Testis (tissue), 3 donors: ENCODE data around the gene ZNF532. TPM values are rescaled to one million over a fixed set of nuclear protein-coding genes. Genes with fewer than 3 reads are reported as not detected.
A peak's percentile ranks its signal among the peaks of the same experiment; 100 is the strongest.

Experiments
- DNase-seq: peaks from one replicate; pipeline ENCODE4 v3.0.0-alpha.2; 2019
- H3K27ac ChIP-seq, 2 donors: fragments of 200-600 bp; sonication (generic); one replicate each; pipeline ENCODE4 v1.5.1; 2019
- H3K27me3 ChIP-seq: fragments of 200-600 bp; sonication (generic); one replicate; pipeline ENCODE4 v1.5.1; 2019
- H3K36me3 ChIP-seq: fragments of 200-600 bp; sonication (generic); one replicate; pipeline ENCODE4 v1.5.1; 2017; ENCODE audit warnings: low read depth; ENCODE audit errors: missing control alignments
- H3K4me1 ChIP-seq: fragments of 200-600 bp; sonication (generic); one replicate; pipeline ENCODE4 v1.5.1; 2019
- H3K4me3 ChIP-seq, 2 donors: fragments of 200-600 bp; sonication (generic); one replicate each; pipeline ENCODE4 v1.5.1; 2017 to 2019
- H3K9me3 ChIP-seq: fragments of 200-600 bp; sonication (generic); one replicate; pipeline ENCODE4 v1.5.1; 2017
- CTCF ChIP-seq, 3 experiments: fragments of 450-650 bp in 2 of 3; fragments of 200-600 bp in 1 of 3; sonication (generic) in 1 of 3; IDR thresholded peaks; one replicate each; pipeline ENCODE4 v1.5.1; 2016 to 2019; ENCODE audit warnings: antibody characterized with exemption in 3 of 3, mild to moderate bottlenecking in 2 of 3, moderate library complexity in 1 of 3
- POLR2A ChIP-seq: fragments of 450-650 bp; IDR thresholded peaks from one replicate; pipeline ENCODE4 v1.6.1; 2017; ENCODE audit warnings: antibody characterized with exemption, mild to moderate bottlenecking, moderate library complexity
- WGBS, 2 donors: methylation state at CpG; one replicate each; pipeline ENCODE4 v1.1.5; 2018; 5-methylcytosine and 5-hydroxymethylcytosine counted together
- intact Hi-C: fragments of 100-400 bp; cut with DNase I; formaldehyde crosslinking; loops from one replicate; pipeline ENCODE4 v1.15.1; 2023; ENCODE audit warnings: low total_unique reads
- polyA plus RNA-seq: library from polyadenylated mRNA; stranded (reverse); fragments of 350-450 nt; fragmentation: Illumina TruSeq; extraction: RNeasy Lipid Tissue Mini Kit (QIAGEN cat#74804); gene quantifications from one replicate; pipeline ENCODE4 v1.2.3, GENCODE V29; 2014; ENCODE audit warnings: low read depth, low replicate concordance; ENCODE audit not compliant: insufficient read depth
- total RNA-seq, 2 donors: library from RNA; depleted of rRNA; stranded (reverse); fragments of >200 nt; gene quantifications; one replicate each; pipeline ENCODE4 v1.2.3, GENCODE V29; 2016

ZNF532 gene
- total and polyA plus RNA-seq, 3 donors from 2014 or later = 64.0 to 131 (median 122) TPM

GRCh38 chr18:58847383-58848071 is 17.1 kb upstream of the ZNF532 start:
- Histone ChIP-seq H3K4me1 (peaks cover 14% of the 10 kb centered on the region), H3K27me3 (no peaks in the 10 kb centered on the region), H3K4me3 (peak overlapping the region; percentile 33 to 48), H3K27ac (peak overlapping the region; percentile 42 to 64), H3K9me3 (no peaks in the 10 kb centered on the region), H3K36me3 (no peaks in the 10 kb centered on the region)
- DNase-seq = peak; percentile 67
- 25 to 29% methylated on average over 26 to 29 of the region's 29 CpGs for WGBS, 2 donors
- intact Hi-C loops = loop anchor here (5.0 kb wide), 1 partner anchor 210 kb away; no protein-coding TSS in a partner anchor
- no peak for TF ChIP-seq POLR2A
- TF ChIP-seq CTCF (IDR thresholded peaks at IDR 0.05) = no peak

GRCh38 chr18:58848685-58849084 is 16.0 kb upstream of the ZNF532 start:
- H3K9me3 ChIP-seq = no peaks in the 10 kb centered on the region
- peaks cover 11% of the 10 kb centered on the region for H3K4me1 ChIP-seq
- 88 to 94% methylated on average over 3 of the region's 3 CpGs for WGBS, 2 donors
- no peaks in the 10 kb centered on the region for H3K36me3 ChIP-seq
- H3K27ac ChIP-seq = no peak overlapping the region
- H3K27me3 ChIP-seq = no peaks in the 10 kb centered on the region
- H3K4me3 ChIP-seq = no peak overlapping the region
- intact Hi-C loops = loop anchor here (5.0 kb wide), 1 partner anchor 209 kb away; no protein-coding TSS in a partner anchor
- no peak for DNase-seq
- TF ChIP-seq POLR2A = no peak
- no peak for TF ChIP-seq CTCF (IDR thresholded peaks at IDR 0.05)

- Histone ChIP-seq H3K27me3 (no peaks in the 10 kb centered on the region), H3K36me3 (no peaks in the 10 kb centered on the region), H3K4me3 (no peak overlapping the region), H3K4me1 (peaks cover 10% of the 10 kb centered on the region), H3K9me3 (no peaks in the 10 kb centered on the region), H3K27ac (no peak overlapping the region)
- intact Hi-C loops = no loop called here
- 77 to 80% methylated on average over 12 of the region's 12 CpGs for WGBS, 2 donors
- DNase-seq = no peak
- no peak for TF ChIP-seq POLR2A
- TF ChIP-seq CTCF (IDR thresholded peaks at IDR 0.05) = no peak
These were observed 13.7 kb upstream of the ZNF532 start for GRCh38 chr18:58850786-58851469.

- no peak overlapping the region for H3K4me3 ChIP-seq
- H3K36me3 ChIP-seq = no peaks in the 10 kb centered on the region
- WGBS, 2 donors = 49 to 69% methylated on average over 5 of the region's 5 CpGs
- H3K9me3 ChIP-seq = no peaks in the 10 kb centered on the region
- peaks cover 8% of the 10 kb centered on the region for H3K4me1 ChIP-seq
- H3K27me3 ChIP-seq = no peaks in the 10 kb centered on the region
- no peak for TF ChIP-seq CTCF (IDR thresholded peaks at IDR 0.05)
- TF ChIP-seq POLR2A = no peak
- no peak overlapping the region for H3K27ac ChIP-seq
- DNase-seq = no peak
- intact Hi-C loops = no loop called here
These were observed 12.8 kb upstream of the ZNF532 start for GRCh38 chr18:58851856-58852255.
